NOMO-1 treated with dmso at 0.1 percent for 144 hours (cell line): Measurements from ENCODE around the gene ADPRS.

Experiments used
- DNase-seq: peaks from one replicate; lab custom pipeline; 2025; ENCODE audit not compliant: unreplicated experiment; lab: John Stamatoyannopoulos, UW

The ADPRS gene

GRCh38 chr1:36107394-36107793 lies 18.7 kb downstream of the ADPRS start:
- DNase-seq: no peak

DNA sequence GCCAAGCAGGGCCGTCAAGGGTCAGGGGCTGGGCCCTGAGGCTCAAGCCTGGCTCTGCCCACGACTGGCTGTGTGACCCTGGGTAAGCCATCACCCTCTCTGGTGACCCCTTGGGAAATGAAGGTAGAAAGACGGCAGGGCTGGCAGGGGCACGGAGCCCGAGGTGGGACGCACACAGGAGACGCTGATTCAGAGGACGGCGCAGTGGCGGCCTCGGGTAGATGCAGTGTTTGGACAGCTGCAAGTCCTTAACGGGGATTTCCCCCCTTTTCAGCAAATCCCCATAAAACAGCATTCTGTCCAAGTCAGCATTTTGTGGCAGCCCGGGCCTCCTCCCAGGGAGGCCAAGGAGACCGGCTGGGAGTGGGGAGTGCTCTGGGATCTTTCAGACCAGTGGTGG lies 19.6 kb downstream of the ADPRS start:
- DNase-seq: no peak

- DNase-seq: no peak
Observed at GRCh38 chr1:36109041-36109679, 20.5 kb downstream of the ADPRS start.

DNA sequence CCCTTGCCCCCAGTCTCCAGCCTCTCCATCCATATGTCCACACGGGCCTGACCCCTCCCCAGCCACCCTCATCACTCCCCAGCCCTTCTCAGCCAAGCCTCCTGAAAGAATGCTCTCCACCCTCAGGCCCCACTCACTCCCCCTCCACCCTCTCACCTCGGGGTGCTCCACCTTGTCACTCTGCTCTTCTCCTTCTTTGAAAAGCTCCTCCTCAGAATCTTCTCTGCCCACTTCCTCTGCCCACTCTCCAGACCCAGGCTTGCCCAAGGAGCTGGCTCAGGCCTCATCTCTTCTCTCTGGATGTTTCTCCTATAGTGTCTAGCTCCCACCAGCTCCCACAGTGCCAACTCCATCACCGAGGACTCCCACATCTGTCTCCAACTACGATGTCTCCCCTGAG lies 22.5 kb downstream of the ADPRS start:
- DNase-seq: no peak

DNA sequence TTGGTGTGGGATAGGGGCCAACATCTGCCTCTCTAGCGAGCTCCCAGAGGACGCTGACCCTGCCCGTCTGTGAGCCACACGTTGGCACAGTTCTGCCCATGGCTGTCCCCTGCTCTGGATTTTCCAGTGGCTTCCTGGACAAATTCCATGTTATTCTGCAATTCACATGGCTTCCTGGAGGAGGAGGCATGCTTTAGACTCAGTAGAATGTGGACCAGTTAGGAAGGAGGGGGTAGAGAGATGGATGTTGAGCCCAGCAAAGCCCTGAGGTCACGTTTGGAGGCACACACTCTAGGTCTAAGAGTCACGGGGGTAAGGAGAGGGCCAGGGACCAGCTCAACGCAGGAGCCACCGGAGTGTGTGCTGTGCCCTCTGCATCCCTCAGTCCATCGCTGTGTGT lies 24.1 kb downstream of the ADPRS start:
- no peak for DNase-seq

DNA sequence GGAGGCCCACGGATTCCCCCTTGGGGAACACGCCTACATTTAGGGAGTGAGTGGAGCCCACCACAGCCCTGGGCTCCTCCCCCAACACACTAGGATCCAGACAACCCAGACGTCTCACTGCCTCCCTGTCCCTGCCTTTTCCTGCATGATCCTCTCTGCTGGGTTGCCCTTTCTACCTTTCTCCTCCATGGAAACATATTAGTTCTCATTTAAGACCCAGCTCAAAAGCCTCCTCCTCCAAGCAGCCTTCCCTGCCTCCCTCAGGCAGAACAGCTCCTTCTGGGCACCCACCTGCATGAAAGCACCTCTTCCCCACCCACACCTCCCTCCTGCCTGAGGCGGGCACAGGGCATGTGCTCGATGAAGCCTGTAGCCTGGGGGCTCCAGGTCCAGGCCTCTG lies 25.7 kb downstream of the ADPRS start:
- no peak for DNase-seq

DNA sequence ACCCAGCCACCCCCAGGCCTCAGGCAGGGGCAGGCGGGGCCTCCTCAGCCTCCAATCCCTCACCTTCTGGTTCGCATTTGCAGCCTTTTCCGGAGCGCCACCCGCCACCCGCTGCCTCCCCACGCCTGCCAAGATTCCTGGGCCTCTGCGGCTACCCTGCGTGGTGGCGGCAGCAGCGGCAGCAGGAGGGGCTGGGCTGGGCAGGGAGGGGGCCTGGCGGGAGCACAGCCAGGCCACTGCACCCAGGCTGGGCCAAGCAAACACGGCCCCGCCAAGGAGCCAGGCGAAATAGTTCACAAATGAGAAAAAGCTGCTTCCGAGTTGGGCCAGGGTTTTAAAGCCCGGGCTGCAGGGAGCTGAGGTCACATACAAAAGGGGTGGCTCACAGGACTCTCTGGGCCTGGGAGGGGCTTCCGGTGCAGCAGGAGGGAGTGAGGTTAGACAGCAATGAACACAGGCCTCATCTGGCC lies 26.5 kb downstream of the ADPRS start:
- no peak for DNase-seq

DNA sequence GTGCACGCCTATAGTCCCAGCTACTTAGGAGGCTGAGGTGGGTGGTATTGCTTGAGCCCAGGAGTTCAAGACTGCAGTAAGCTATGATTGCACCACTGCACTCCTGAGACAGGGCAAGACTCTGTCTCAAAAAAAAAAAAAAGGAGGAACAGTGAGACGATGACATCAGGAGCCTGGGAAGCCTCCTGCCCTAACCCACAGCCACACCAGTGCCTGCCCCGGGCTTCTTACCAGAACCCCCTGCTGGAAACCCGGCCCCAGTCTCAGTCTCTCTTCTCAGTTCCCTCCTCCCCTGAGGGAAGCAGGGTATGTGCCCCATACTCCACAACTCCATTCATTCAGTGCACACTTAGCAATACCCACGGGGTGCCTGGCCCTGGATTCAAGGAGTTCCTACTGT lies 27.2 kb downstream of the ADPRS start:
- DNase-seq: no peak

DNA sequence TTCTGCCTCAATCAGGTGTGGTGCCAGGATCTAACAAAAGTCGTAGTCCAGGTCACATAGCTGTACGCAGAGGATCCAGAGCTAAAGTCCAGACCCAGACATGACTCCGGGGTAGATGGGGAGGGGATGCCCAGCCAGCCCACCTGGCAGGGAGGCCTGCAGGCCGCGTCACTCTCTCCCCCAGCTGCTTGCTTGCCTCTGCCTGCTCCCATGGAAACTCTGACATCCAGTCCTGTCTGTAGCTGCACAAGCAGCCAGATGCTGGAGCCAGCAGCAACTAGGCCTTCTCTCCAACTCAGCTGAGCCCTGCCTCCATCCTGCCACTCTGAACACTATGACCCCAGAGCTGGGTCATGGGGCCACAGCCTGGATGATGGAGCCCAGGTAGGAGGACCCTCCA lies 28.2 kb downstream of the ADPRS start:
- DNase-seq: no peak

GRCh38 chr1:36118447-36119204 lies 29.9 kb downstream of the ADPRS start:
- no peak for DNase-seq

DNA sequence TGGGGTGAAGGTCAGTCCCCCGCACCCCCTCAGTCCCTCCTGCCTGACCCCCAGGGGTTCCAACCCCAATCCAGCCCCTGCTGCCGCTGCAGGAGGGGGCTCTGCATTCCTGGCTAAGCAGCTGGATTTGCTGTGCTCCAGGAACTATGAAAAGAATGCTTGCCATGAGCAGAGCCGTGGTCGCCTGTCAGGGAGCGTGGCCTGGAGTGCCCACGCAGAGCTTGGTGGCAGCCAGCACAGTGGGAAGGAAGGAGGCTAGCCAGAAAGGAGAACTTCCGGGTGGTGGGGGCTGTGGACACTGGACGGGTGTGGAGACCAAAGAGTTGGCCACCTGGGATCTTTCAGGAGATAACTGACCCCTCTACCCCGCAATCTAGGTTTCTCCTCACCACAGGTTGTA lies 30.8 kb downstream of the ADPRS start:
- no peak for DNase-seq

GRCh38 chr1:36122062-36123030 lies 33.7 kb downstream of the ADPRS start:
- no peak for DNase-seq

- DNase-seq: peak; percentile 87
Observed at GRCh38 chr1:36123356-36123755, 34.7 kb downstream of the ADPRS start.

DNA sequence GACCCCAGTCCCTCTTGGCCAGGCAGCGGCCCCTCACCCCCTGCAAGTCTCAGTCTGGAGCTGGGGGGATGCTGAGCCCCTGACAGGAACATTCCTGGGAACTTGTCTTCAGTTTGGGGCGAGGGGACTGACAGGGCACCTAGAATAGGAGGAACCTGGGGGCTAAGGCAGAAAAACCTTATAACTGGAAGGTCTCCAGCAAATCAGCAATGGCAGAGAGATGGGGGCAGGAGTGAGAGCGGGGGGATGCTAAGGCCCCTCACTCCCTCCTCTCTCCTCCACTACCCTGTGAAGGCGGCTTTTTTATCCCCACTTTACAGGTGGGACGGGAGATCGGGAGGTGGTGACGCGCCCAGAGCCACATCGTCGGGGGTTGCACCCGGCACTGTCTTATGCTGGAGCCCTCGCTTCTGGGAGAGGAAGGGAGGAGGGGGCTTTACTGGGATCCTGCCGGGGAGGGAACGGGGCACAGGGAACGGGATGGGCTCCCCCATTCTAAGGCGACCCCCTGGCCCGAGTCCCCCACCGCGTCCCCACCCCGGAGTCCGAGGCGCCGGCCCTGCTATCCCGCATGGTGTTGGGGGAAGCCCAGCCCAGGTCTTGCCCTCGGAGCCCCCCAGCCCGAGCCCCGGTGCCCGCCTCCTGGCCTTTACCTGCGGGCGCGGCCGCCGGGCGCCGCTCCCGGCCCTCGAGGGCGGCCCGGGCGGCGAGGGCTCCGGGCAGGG lies 35.9 kb downstream of the ADPRS start:
- DNase-seq: no peak

- no peak for DNase-seq
Observed at GRCh38 chr1:36125129-36125991, 36.7 kb downstream of the ADPRS start, which contains the start of gene COL8A2. COL8A2 (minus strand) TSS chr1:36125222; CDS start chr1:36100242, 24,980 bp downstream.

GRCh38 chr1:36126005-36126716 lies 37.5 kb downstream of the ADPRS start:
- DNase-seq: no peak

DNA sequence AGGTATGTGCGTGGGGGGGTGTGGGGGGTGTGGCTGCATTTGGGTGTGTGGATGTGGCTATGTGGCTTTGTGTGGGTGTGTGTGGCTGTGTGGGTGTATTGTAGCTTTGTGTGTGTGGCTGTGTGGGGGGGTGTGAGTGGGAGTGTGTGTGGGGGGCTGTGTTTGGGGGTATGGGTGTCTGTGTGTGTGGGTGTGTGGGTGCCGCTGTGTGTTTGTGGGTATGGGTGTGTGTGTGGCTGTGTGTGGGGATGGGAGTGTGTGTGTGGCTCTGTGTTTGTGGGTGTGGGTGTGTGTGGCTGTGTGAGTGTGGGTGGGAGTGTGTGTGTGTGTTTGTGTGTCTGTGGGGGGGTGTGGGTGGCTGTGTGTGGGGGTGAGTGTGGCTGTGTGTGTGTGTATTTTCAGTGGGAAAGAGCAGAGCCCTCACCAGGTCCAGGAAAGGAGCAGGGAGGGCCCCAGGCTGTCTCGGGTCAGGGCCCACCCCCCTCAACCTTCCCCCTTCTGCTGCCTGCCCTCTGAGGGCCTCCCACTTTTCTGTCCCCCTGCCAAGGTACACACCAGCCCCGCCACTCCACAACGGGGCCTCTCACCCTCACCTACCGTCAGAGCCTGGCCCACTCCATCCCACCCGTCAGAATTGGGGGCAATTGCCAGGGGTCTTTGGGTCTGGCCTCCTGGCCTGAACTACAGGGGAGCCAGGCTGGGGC lies 38.3 kb downstream of the ADPRS start:
- DNase-seq: no peak

DNA sequence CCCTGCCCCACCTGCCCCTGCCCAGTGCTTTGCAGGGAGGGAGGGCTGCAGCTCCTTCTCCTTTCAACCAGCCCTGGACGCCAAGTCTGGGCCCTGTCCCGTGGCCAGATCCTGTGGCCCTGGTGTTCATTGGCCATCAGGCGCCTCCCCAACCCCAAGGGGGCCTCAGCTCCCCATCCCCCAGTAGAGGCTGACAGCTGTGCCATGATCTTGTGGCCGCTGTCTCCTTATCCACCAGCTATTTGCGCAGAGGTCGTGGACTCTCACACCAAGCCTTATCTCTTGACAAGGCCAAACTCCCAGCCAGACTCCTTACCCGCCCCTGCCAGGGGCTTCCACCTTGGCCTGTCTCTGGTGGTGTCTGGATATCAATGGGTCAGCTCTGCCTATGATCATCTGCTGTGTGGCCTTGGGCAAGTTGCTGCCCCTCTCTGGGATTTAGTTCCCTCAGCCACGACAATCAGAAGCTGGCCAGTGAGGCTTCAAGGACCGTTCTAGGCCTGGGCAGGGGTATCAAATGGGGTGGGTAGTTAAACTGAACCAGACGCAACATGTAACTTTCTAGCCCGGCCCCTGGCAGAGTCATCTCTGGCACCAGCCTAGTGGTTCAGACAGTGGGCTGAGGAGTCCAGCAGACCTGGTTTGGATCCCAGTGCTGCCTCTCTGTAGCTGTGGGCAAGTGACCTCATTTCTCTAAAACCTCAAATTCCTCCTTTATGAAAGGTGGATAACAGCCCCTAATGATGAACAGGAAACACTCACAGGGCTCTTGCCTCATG lies 39.6 kb downstream of the ADPRS start:
- no peak for DNase-seq
